GM12865 (cell line): ENCODE results near the gene TRIM41.

ENCODE experiments used
- DNase-seq: peaks from one replicate; pipeline ENCODE4 v3.0.0; 2010; ENCODE audit warnings: low read depth
- H3K4me3 ChIP-seq: 2 replicates; pipeline ENCODE4 v1.5.1; 2011; ENCODE audit warnings: mild to moderate bottlenecking, low read depth, low read length, control low read depth
- CTCF ChIP-seq: IDR thresholded peaks from 2 replicates; pipeline ENCODE4 v1.5.1; 2011; ENCODE audit warnings: low read length, control low read depth, low read depth, inconsistent platforms; ENCODE audit not compliant: insufficient read depth; ENCODE audit errors: missing control alignments

The TRIM41 gene

GRCh38 chr5:181194489-181195248, 28.4 kb upstream of the TRIM41 start:
- H3K4me3 ChIP-seq: no peak overlapping the region
- DNase-seq: no peak
- TF ChIP-seq CTCF: no peak

DNA sequence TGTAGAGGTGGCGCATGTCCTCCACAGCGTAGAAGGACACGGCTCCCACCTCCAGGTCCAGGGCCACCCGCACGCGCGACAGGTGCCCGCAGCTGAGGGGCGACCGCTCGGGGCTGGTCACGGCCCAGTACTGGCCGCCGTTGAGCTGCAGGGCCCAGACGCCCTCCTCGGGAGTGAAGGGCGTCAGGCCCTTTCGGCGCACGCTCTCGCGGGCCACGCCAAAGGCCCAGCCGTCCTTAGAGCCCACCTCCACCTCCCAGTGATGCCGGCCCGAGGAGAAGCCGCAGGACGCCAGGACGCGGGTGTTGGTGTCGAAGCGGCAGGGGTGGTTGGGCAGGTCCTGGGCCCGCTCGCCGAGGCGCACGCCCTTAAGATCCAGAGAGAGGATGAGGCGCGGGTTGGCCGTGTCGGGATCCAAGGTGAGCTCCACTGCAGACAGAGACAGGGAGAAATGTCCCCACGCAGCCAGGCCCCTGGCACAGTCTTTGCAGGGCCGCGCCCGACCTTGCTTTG, 27.8 kb upstream of the TRIM41 start:
- no peak for DNase-seq
- H3K4me3 ChIP-seq: no peak overlapping the region
- TF ChIP-seq CTCF: no peak

DNA sequence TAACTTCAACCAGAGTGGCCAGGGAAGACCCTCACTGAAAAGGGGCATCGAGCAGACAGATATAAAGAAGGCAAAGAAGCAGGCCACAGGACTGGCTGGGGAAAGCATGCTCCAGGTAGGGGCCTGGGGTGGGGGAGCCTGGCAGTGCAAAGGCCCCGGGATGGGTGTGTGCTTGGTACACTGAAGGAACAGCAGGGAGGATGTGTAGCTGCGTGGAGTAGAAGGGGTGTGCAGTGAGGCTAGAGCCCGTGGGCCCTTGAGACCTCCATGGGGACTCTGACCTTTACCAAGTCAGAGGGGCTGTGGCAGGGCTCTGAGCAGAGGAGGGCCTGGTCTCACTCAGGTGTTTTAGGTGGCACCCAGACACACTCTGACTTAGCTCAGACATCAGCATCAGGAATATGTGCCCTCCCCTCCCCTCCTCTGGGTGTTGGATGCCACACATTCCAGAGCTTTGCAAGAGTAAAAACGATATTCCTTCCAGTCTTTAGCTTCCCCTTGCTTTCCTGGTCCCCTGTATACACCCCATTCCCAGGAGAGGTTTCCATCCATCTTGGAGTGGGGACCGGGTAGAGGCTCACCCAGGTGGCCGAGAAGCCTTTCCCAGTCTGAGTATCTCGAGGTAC, 25.6 kb upstream of the TRIM41 start:
- no peak overlapping the region for H3K4me3 ChIP-seq
- no peak for DNase-seq
- no peak for TF ChIP-seq CTCF

DNA sequence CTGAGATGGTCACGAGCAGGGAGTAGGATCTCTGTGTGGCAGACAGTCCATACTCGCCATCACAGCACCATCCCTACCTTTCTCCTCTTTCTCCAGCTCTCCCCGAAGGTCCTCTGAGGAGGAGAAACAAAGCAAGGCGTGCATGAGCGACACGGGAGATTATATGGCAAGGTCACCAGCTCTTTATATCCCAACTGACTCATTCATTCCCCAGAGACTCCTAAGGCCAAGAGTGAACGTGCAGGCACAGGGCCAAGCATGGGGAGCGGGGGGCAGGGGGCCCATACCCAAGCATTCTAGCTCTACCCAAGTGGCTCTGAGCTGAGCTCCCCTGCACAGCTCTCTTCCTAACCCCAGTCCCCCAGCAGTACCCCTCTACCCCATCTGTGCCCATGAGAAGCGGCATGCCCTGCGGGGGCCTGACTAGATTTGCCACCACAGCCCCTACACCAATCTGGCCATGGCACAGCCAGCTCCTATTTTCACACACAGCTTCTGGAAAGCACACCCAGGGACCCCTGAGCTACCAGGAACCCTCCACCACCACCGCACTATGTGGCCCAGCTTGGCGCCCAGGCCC, 24.9 kb upstream of the TRIM41 start:
- DNase-seq: no peak
- no peak overlapping the region for H3K4me3 ChIP-seq
- TF ChIP-seq CTCF: no peak

GRCh38 chr5:181198905-181199519, 24.1 kb upstream of the TRIM41 start:
- DNase-seq: peak; percentile 77
- H3K4me3 ChIP-seq: no peak overlapping the region
- no peak for TF ChIP-seq CTCF

DNA sequence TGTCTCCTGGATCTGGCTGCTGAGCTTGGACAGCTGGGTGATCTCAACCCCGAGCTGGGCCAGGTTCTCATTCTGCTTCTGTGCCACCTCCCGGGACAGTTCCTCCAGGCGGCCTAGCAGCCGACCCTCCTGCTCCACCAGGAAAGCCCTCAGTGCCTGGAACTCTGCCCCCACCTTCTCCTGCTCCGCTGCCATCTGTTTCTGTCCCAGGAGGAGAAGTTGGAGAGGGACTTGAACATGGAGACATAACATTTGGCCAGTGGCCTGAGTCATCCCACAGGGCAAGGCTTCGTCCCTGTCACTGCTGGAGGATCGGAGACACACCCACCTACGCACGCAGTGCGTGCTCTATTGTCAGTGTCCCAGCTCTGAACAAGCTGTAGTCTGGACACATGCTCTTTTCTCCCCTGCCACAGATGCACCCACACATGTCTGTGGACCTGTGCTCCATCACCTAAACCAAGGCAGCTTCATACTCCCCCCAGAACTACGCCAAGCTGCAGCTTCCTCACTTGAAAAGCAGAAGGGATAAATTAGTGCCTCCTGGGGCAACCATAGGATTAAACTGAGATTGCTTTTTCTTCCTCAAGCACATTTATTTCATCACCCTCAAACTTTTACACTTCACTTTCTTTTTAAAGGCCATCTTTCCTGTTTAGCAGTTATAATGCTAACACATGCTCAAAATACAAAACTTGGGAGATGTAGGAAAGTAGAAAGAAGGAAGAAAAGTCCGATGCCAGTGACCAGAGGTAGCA, 23.0 kb upstream of the TRIM41 start:
- no peak for TF ChIP-seq CTCF
- DNase-seq: no peak
- H3K4me3 ChIP-seq: no peak overlapping the region
